Activated CD8-positive, alpha-beta T cell treated with anti-CD3 and anti-CD28 coated beads, Interleukin-2, amount 10 ng/mL, durations not matched to agents 7 days and 5 days (primary cell): ENCODE results near the gene HECA. TPM values are rescaled to one million over a fixed set of nuclear protein-coding genes. Genes with fewer than 3 reads are reported as not detected.
"Not testable (repeated sequence)": the region's sequence is repeated elsewhere in the genome, so short reads cannot be mapped to it uniquely, and the experiment has no call there.

Experiments
- ATAC-seq: fragments of 150-1000 bp; cut with Tn5 transposase; one replicate; pipeline ENCODE4 v1.10.0; 2021; ENCODE audit warnings: moderate library complexity
- CTCF ChIA-PET: fragments of 350-600 bp; sonication (Branson Sonifier 250); formaldehyde crosslinking; loops from one replicate; lab custom pipeline; 2021; ENCODE audit warnings: antibody characterized with exemption; lab: Charles Lee
- POLR2A ChIA-PET: fragments of 350-600 bp; sonication (Branson Sonifier 250); formaldehyde crosslinking; loops from one replicate; lab custom pipeline; 2021; ENCODE audit warnings: antibody characterized with exemption; lab: Charles Lee
- DNase-seq: peaks from one replicate; pipeline ENCODE4 v3.0.0-alpha.2; 2020
- H3K27ac Mint-ChIP-seq: one replicate; pipeline ENCODE4 v1.8.0; 2021; ENCODE audit warnings: mild to moderate bottlenecking, mixed read lengths
- H3K27me3 Mint-ChIP-seq: one replicate; pipeline ENCODE4 v1.8.0; 2021; ENCODE audit warnings: low read depth, mixed read lengths
- H3K36me3 Mint-ChIP-seq: one replicate; pipeline ENCODE4 v1.8.0; 2021; ENCODE audit warnings: low read depth, mixed read lengths
- H3K4me1 Mint-ChIP-seq: one replicate; pipeline ENCODE4 v1.8.0; 2021; ENCODE audit warnings: low read depth, mixed read lengths
- H3K4me3 Mint-ChIP-seq: one replicate; pipeline ENCODE4 v1.8.0; 2021; ENCODE audit warnings: mild to moderate bottlenecking, mixed read lengths
- H3K9me3 Mint-ChIP-seq: one replicate; pipeline ENCODE4 v1.8.0; 2022; ENCODE audit warnings: mixed read lengths; ENCODE audit not compliant: insufficient read depth
- total RNA-seq, 2 experiments: library from RNA; stranded (reverse); gene quantifications; one replicate each; pipeline ENCODE4 v1.2.3, GENCODE V29; 2021

Gene HECA
- total RNA-seq, 2 experiments from 2014 or later: 33.9 to 34.4 TPM

- DNase-seq: peak; percentile 71
- no peaks in the 10 kb centered on the region for H3K9me3 Mint-ChIP-seq
- peak overlapping the region; percentile 93 for H3K27ac Mint-ChIP-seq
- POLR2A ChIA-PET: interaction anchor here (1.9 to 2.7 kb wide), 3 partner anchors 10 to 26 kb away, joined by 11 to 18 read pairs (median 14); no protein-coding TSS in a partner anchor
- H3K4me3 Mint-ChIP-seq: peak overlapping the region; percentile 90
- peaks cover 75% of the 10 kb centered on the region for H3K4me1 Mint-ChIP-seq
- no peaks in the 10 kb centered on the region for H3K27me3 Mint-ChIP-seq
- H3K36me3 Mint-ChIP-seq: peaks cover 36% of the 10 kb centered on the region
- CTCF ChIA-PET: interaction anchor here (0.8 to 5.3 kb wide), 4 partner anchors 11 to 234 kb away, joined by 4 to 43 read pairs (median 20); no protein-coding TSS in a partner anchor
- peak; percentile 42 for ATAC-seq
These were observed 982 bp downstream of the HECA start for GRCh38 chr6:139135578-139136545.

DNA sequence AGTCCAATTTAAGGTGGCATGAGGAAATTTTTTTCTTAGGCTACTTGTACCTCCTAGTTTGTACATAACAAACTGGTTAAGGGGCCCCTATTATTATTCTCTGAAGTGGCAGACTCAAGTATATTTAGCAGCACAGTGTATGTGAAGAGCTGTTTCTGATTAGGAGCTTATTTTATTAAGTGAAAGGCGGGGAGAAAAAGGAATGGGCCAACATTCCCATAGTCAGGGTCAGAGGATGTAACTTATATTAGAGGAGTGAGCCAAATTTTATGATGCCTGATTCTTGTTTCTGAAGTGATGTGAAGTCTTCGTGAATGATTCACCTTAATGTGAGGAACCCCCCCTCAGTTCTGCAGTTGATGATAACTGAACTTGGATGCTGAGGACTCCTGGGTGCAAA, 2.8 kb downstream of the HECA start:
- Mint-ChIP-seq H3K27me3 (no peaks in the 10 kb centered on the region), H3K27ac (peak overlapping the region; percentile 93), H3K9me3 (no peaks in the 10 kb centered on the region), H3K4me3 (peak overlapping the region; percentile 90), H3K4me1 (peaks cover 63% of the 10 kb centered on the region), H3K36me3 (peaks cover 44% of the 10 kb centered on the region)
- ChIA-PET POLR2A (interaction anchor here (0.7 to 2.7 kb wide), 13 partner anchors 8 to 236 kb away, joined by 3 to 18 read pairs (median 6); no protein-coding TSS in a partner anchor), CTCF (interaction anchor here (0.7 to 5.3 kb wide), 18 partner anchors 8 to 322 kb away, joined by 3 to 43 read pairs (median 6); no protein-coding TSS in a partner anchor)
- no peak for DNase-seq
- ATAC-seq: no peak

DNA sequence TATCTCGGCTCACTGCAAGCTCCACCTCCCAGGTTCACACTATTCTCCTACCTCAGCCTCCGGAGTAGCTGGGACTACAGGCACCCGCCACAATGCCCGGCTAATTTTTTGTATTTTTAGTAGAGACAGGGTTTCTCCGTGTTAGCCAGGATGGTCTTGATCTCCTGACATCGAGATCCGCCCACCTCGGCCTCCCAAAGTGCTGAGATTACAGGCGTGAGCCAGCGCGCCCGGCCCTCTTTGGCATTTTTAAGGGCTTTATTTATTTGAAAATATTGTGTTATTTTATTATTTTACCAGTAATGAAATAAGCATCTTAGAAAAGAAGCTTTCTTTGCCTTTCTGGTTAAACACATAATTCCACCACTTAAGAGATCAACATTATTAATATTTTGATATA, 6.0 kb downstream of the HECA start:
- ATAC-seq, H3K27me3 Mint-ChIP-seq, DNase-seq, H3K9me3 Mint-ChIP-seq: not testable (repeated sequence)
- CTCF ChIA-PET: interaction anchor here (0.8 to 5.3 kb wide), 10 partner anchors 9 to 224 kb away, joined by 3 to 43 read pairs (median 6); no protein-coding TSS in a partner anchor
- H3K4me3 Mint-ChIP-seq: peak overlapping the region; percentile 74
- H3K27ac Mint-ChIP-seq: peak overlapping the region; percentile 81
- POLR2A ChIA-PET: interaction anchor here (0.6 to 1.4 kb wide), 3 partner anchors 16 to 150 kb away, joined by 3 to 4 read pairs (median 3); no protein-coding TSS in a partner anchor
- H3K36me3 Mint-ChIP-seq: peaks cover 59% of the 10 kb centered on the region
- peaks cover 79% of the 10 kb centered on the region for H3K4me1 Mint-ChIP-seq

- ChIA-PET CTCF (interaction anchor here (1.2 to 2.5 kb wide), 3 partner anchors 10 to 115 kb away, joined by 3 to 8 read pairs (median 4); no protein-coding TSS in a partner anchor), POLR2A (no interaction called here)
- Mint-ChIP-seq H3K9me3 (no peaks in the 10 kb centered on the region), H3K27me3 (no peaks in the 10 kb centered on the region), H3K4me1 (peaks cover 84% of the 10 kb centered on the region), H3K4me3 (no peak overlapping the region), H3K27ac (no peak overlapping the region), H3K36me3 (peaks cover 44% of the 10 kb centered on the region)
- DNase-seq: no peak
- no peak for ATAC-seq
These were observed 7.4 kb downstream of the HECA start for GRCh38 chr6:139142262-139142661.

GRCh38 chr6:139143111-139143510, 8.2 kb downstream of the HECA start:
- Mint-ChIP-seq H3K36me3 (peaks cover 41% of the 10 kb centered on the region), H3K9me3 (no peaks in the 10 kb centered on the region), H3K4me1 (peaks cover 83% of the 10 kb centered on the region), H3K27ac (no peak overlapping the region), H3K27me3 (no peaks in the 10 kb centered on the region), H3K4me3 (no peak overlapping the region)
- no peak for ATAC-seq
- CTCF ChIA-PET: interaction anchor here (0.6 to 4.8 kb wide), 7 partner anchors 10 to 31 kb away, joined by 3 to 29 read pairs (median 4); no protein-coding TSS in a partner anchor
- no peak for DNase-seq
- POLR2A ChIA-PET: interaction anchor here (0.8 to 3.8 kb wide), 2 partner anchors 8 to 232 kb away, joined by 3 to 15 read pairs; partner anchors contain the start of gene CITED2

- Mint-ChIP-seq H3K4me3 (peak overlapping the region; percentile 39), H3K4me1 (peaks cover 84% of the 10 kb centered on the region), H3K36me3 (peaks cover 40% of the 10 kb centered on the region), H3K27ac (peak overlapping the region; percentile 82), H3K9me3 (no peaks in the 10 kb centered on the region), H3K27me3 (no peaks in the 10 kb centered on the region)
- POLR2A ChIA-PET: interaction anchor here (1.1 to 3.8 kb wide), 4 partner anchors 10 to 230 kb away, joined by 3 to 15 read pairs (median 4); partner anchors contain the start of genes CITED2, HECA and TXLNB
- CTCF ChIA-PET: interaction anchor here (1.0 to 4.8 kb wide), 12 partner anchors 8 to 328 kb away, joined by 3 to 29 read pairs (median 5); no protein-coding TSS in a partner anchor
- no peak for DNase-seq
- ATAC-seq: peak; percentile 47
These were observed 9.7 kb downstream of the HECA start for GRCh38 chr6:139144490-139145085.

DNA sequence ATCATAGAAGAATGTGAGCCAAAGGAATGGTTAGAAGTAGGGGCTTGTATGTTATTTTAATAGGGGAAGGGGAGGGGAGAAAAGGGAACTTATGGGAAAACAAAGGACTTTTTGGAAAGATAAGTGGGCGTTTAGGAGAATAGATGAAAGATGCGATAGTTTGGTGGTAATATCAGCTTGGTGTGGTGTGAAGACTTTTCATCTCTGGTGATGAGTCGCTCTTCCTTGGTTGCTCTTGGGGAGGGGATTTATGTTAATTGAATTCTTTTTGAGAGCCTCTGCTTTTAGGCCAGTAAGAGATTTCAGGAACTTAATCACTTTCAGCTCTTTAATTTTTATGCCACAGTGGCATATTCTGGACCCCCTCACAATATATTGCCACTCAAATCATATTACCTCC, 10.8 kb downstream of the HECA start:
- Mint-ChIP-seq H3K36me3 (peaks cover 39% of the 10 kb centered on the region), H3K27ac (peak overlapping the region; percentile 58), H3K4me1 (peaks cover 82% of the 10 kb centered on the region), H3K27me3 (no peaks in the 10 kb centered on the region), H3K9me3 (no peaks in the 10 kb centered on the region), H3K4me3 (peak overlapping the region; percentile 19)
- ChIA-PET POLR2A (interaction anchor here (1.1 to 3.8 kb wide), 6 partner anchors 9 to 229 kb away, joined by 3 to 18 read pairs (median 5); partner anchors contain the start of genes CITED2, HECA and TXLNB), CTCF (interaction anchor here (1.0 to 4.8 kb wide), 9 partner anchors 8 to 330 kb away, joined by 3 to 29 read pairs (median 4); no protein-coding TSS in a partner anchor)
- DNase-seq: no peak
- no peak for ATAC-seq

DNA sequence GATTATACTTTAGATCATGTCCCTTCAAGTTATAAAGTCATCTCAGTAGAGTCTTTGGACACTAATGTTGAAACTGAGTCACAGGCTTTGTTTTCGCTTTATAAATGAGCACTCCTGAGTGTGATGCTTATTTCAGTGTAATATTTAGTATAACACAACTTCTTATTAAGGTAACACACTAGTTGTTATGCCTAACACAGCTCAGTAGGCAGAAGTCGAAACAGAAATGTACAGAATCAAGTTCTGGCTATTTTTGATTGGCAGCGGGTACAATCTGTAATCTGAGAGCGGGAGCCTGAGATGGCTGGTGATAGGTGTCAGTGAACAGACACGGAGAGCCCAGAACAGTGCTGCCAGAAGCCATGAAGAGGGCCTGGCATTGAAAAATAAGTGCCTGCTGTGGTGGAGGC, 11.4 kb downstream of the HECA start:
- DNase-seq: no peak
- Mint-ChIP-seq H3K9me3 (no peaks in the 10 kb centered on the region), H3K27ac (peak overlapping the region; percentile 62), H3K27me3 (no peaks in the 10 kb centered on the region), H3K36me3 (peaks cover 41% of the 10 kb centered on the region), H3K4me1 (peaks cover 89% of the 10 kb centered on the region), H3K4me3 (peak overlapping the region; percentile 52)
- ATAC-seq: peak; percentile 35
- ChIA-PET POLR2A (interaction anchor here (1.3 to 3.8 kb wide), 4 partner anchors 9 to 229 kb away, joined by 4 to 18 read pairs (median 10); partner anchors contain the start of genes CITED2 and HECA), CTCF (interaction anchor here (1.0 to 4.8 kb wide), 7 partner anchors 9 to 330 kb away, joined by 3 to 29 read pairs (median 6); no protein-coding TSS in a partner anchor)

GRCh38 chr6:139147628-139148027, 12.7 kb downstream of the HECA start:
- ChIA-PET CTCF (interaction anchor here (1.0 kb wide), 1 partner anchor 27 kb away, joined by 3 read pairs; no protein-coding TSS in a partner anchor), POLR2A (no interaction called here)
- H3K36me3 Mint-ChIP-seq: peaks cover 34% of the 10 kb centered on the region
- no peaks in the 10 kb centered on the region for H3K9me3 Mint-ChIP-seq
- ATAC-seq (no peak), DNase-seq (no peak)
- H3K27ac Mint-ChIP-seq: peak overlapping the region; percentile 69
- H3K4me3 Mint-ChIP-seq: peak overlapping the region; percentile 20
- peaks cover 95% of the 10 kb centered on the region for H3K4me1 Mint-ChIP-seq
- H3K27me3 Mint-ChIP-seq: no peaks in the 10 kb centered on the region

- CTCF ChIA-PET: interaction anchor here (1.0 to 4.3 kb wide), 7 partner anchors 8 to 221 kb away, joined by 3 to 24 read pairs (median 6); no protein-coding TSS in a partner anchor
- ATAC-seq (no peak), DNase-seq (no peak)
- H3K4me1 Mint-ChIP-seq: peaks cover 89% of the 10 kb centered on the region
- POLR2A ChIA-PET: interaction anchor here (1.1 to 2.0 kb wide), 4 partner anchors 9 to 14 kb away, joined by 3 to 7 read pairs (median 4); partner anchors contain the start of gene HECA
- peaks cover 25% of the 10 kb centered on the region for H3K36me3 Mint-ChIP-seq
- H3K27ac Mint-ChIP-seq: peak overlapping the region; percentile 74
- H3K27me3 Mint-ChIP-seq: no peaks in the 10 kb centered on the region
- no peak overlapping the region for H3K4me3 Mint-ChIP-seq
- no peaks in the 10 kb centered on the region for H3K9me3 Mint-ChIP-seq
These were observed 13.8 kb downstream of the HECA start for GRCh38 chr6:139148557-139149235.
